Measurements from ENCODE around the gene ACTL8.

- TF ChIP-seq POLR2AphosphoS5 (IDR thresholded peaks at IDR 0.05; ENCODE audit: low read depth, low read length) (no peak), TAF1 (IDR thresholded peaks at IDR 0.05; ENCODE audit: borderline replicate concordance, insufficient read depth, low read length) (no peak), SIN3A (IDR thresholded peaks at IDR 0.05; ENCODE audit: borderline replicate concordance, insufficient read depth, low read length) (no peak), REST (IDR thresholded peaks at IDR 0.05; ENCODE audit: insufficient read depth in 1 of 2, low read depth in 2 of 2, low read length in 2 of 2) (no peak), FOXP2 (optimal IDR thresholded peaks at IDR 0.05; ENCODE audit: borderline replicate concordance, extremely low read depth, extremely low read length, insufficient read depth) (no peak)
Observed at GRCh38 chr1:17736625-17737024, 18.5 kb upstream of the ACTL8 start.

All from PFSK-1 (cell line).